ENCODE results near the gene SNAPC1. TPM values are rescaled to one million over a fixed set of nuclear protein-coding genes. Genes with fewer than 3 reads are reported as not detected.
A peak's percentile ranks its signal among the peaks of the same experiment; 100 is the strongest.

The SNAPC1 gene
- total and polyA plus RNA-seq, 2 donors (not counting 3 experiments of a cell fraction or from before 2014, with no cell fraction given): 12.7 to 14.3 TPM

GRCh38 chr14:61752626-61753025, 9.6 kb upstream of the SNAPC1 start:
- DNase-seq (ENCODE audit: low read depth, low spot score) (peak; percentile 32), FAIRE-seq (peak; percentile 15)
- peaks cover 0 to 4% of the 10 kb centered on the region in 2 experiments for H3K36me3 ChIP-seq (ENCODE audit: control insufficient read depth in 2 of 2, extremely low read depth in 1 of 2, insufficient read depth in 2 of 2, low read length in 2 of 2)
- intact Hi-C loops (cut with micrococcal nuclease): no loop called here
- H4K20me1 ChIP-seq (replicated peaks; ENCODE audit: control insufficient read depth, extremely low read depth, insufficient read depth, low read length): peaks cover 1% of the 10 kb centered on the region
- H3K9me3 ChIP-seq (replicated peaks; ENCODE audit: control insufficient read depth, insufficient read depth, low read length): no peaks in the 10 kb centered on the region
- H3K27me3 ChIP-seq (ENCODE audit: control insufficient read depth in 2 of 2, insufficient read depth in 2 of 2, low read length in 2 of 2): no peaks in the 10 kb centered on the region
- dilution Hi-C loops (cut with MboI; ENCODE audit: extremely low pct_ligation_motif_present, low sequenced_read_pairs): no loop called here
- H3K4me2 ChIP-seq (ENCODE audit: insufficient read depth, low read length): peak overlapping the region; percentile 91
- no peak overlapping the region for H3K27ac ChIP-seq (ENCODE audit: insufficient read depth, low read depth, low read length)
- H3K4me1 ChIP-seq (ENCODE audit: control insufficient read depth, extremely low read depth, insufficient read depth, low read length): peaks cover 36% of the 10 kb centered on the region
- H3K9me1 ChIP-seq (replicated peaks; ENCODE audit: control insufficient read depth, extremely low read depth, insufficient read depth, low read length): no peaks in the 10 kb centered on the region
- ChIA-PET POLR2A (interaction anchor here (0.6 to 2.7 kb wide), 3 partner anchors 10 to 259 kb away, joined by 3 to 17 read pairs (median 4); partner anchors contain the start of gene SNAPC1), CTCF (interaction anchor here (1.1 to 1.8 kb wide), 6 partner anchors 9 to 374 kb away, joined by 3 to 8 read pairs (median 5); partner anchors contain the start of gene SNAPC1)
- H2AFZ ChIP-seq (ENCODE audit: low read depth, low read length): no peak overlapping the region
- H3K79me2 ChIP-seq (ENCODE audit: control insufficient read depth, insufficient read depth, low read length): peaks cover 25% of the 10 kb centered on the region
- TF ChIP-seq GATA2 (IDR thresholded peaks at IDR 0.05; ENCODE audit: insufficient read depth, insufficient read length, low read depth, low read length) (no peak), EZH2 (IDR thresholded peaks at IDR 0.05; ENCODE audit: borderline replicate concordance, low read depth, low read length, severe bottlenecking) (no peak), POLR2AphosphoS5 (IDR thresholded peaks at IDR 0.05; ENCODE audit: insufficient read depth, low read depth, low read length) (no peak), FOS (IDR thresholded peaks at IDR 0.05; ENCODE audit: borderline replicate concordance, insufficient read depth, low read length) (no peak), POLR2A (IDR thresholded peaks at IDR 0.05; ENCODE audit: low read depth, low read length) (no peak), MYC (IDR thresholded peaks at IDR 0.05; ENCODE audit: low read depth, low read length) (no peak), JUN (IDR thresholded peaks at IDR 0.05; ENCODE audit: borderline replicate concordance, insufficient read depth, insufficient read length, low read depth) (no peak), CTCF (IDR thresholded peaks at IDR 0.05; ENCODE audit: extremely low read depth in 1 of 2, insufficient read depth in 1 of 2, low read depth in 1 of 2, low read length in 2 of 2) (no peak)
- TF ChIP-seq, protein P1, sequence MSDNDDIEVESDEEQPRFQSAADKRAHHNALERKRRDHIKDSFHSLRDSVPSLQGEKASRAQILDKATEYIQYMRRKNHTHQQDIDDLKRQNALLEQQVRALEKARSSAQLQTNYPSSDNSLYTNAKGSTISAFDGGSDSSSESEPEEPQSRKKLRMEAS (IDR thresholded peaks at IDR 0.05; ENCODE audit: insufficient read depth, insufficient read length): no peak
- no peak overlapping the region for H3K9ac ChIP-seq (replicated peaks; ENCODE audit: extremely low read depth, insufficient read depth, low read length)
- BruUV-seq (replicated peaks): no TSS peak
- H3K4me3 ChIP-seq (replicated peaks in 1 of 3; ENCODE audit: insufficient read depth in 1 of 3, low read depth in 1 of 3, low read length in 3 of 3): no peak overlapping the region

Measured in endothelial cell of umbilical vein (primary cell).